Mammary epithelial cell (primary cell): Measurements from ENCODE around the gene LDAH.

Source experiments
- EZH2 ChIP-seq: IDR thresholded peaks from 2 replicates; pipeline ENCODE4 v1.6.1; 2012; ENCODE audit warnings: low read length, inconsistent platforms, borderline replicate concordance
- TF ChIP-seq, protein P1 (sequence below), 2 donors: IDR thresholded peaks in 1 of 2; conservative IDR thresholded peaks in 1 of 2; 2 replicates each; pipeline ENCODE4 v1.5.1; 2011 to 2012; ENCODE audit warnings: inconsistent platforms in 2 of 2, low read length in 2 of 2, mild to moderate bottlenecking in 2 of 2, control low read depth in 1 of 2, low read depth in 1 of 2; ENCODE audit not compliant: insufficient read depth in 1 of 2; ENCODE audit errors: extremely low read depth in 1 of 2

GRCh38 chr2:20745924-20746555, 76.9 kb downstream of the LDAH start:
- TF ChIP-seq, protein P1, sequence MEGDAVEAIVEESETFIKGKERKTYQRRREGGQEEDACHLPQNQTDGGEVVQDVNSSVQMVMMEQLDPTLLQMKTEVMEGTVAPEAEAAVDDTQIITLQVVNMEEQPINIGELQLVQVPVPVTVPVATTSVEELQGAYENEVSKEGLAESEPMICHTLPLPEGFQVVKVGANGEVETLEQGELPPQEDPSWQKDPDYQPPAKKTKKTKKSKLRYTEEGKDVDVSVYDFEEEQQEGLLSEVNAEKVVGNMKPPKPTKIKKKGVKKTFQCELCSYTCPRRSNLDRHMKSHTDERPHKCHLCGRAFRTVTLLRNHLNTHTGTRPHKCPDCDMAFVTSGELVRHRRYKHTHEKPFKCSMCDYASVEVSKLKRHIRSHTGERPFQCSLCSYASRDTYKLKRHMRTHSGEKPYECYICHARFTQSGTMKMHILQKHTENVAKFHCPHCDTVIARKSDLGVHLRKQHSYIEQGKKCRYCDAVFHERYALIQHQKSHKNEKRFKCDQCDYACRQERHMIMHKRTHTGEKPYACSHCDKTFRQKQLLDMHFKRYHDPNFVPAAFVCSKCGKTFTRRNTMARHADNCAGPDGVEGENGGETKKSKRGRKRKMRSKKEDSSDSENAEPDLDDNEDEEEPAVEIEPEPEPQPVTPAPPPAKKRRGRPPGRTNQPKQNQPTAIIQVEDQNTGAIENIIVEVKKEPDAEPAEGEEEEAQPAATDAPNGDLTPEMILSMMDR (conservative IDR thresholded peaks at IDR 0.05 in 1 of 2, IDR thresholded peaks at IDR 0.05 in 1 of 2; ENCODE audit: extremely low read depth in 1 of 2, insufficient read depth in 1 of 2, low read depth in 1 of 2, low read length in 2 of 2) = no peak
- TF ChIP-seq EZH2 = no peak
